Body of pancreas (tissue), 4 donors: ENCODE data around the gene USP6NL.

Experiments used
- POLR2A ChIP-seq, 3 donors: fragments of 450-650 bp; IDR thresholded peaks; one replicate each; pipeline ENCODE4 v1.6.1; 2016; ENCODE audit warnings: antibody characterized with exemption in 3 of 3, mild to moderate bottlenecking in 2 of 3
- TF ChIP-seq, protein P1 (sequence below), 7 experiments: fragments of 450-650 bp in 4 of 7; fragments of 200-600 bp in 3 of 7; sonication (generic) in 3 of 7; IDR thresholded peaks; one replicate each; pipeline ENCODE4 v1.5.1; 2016 to 2019; ENCODE audit warnings: antibody characterized with exemption in 7 of 7

DNA sequence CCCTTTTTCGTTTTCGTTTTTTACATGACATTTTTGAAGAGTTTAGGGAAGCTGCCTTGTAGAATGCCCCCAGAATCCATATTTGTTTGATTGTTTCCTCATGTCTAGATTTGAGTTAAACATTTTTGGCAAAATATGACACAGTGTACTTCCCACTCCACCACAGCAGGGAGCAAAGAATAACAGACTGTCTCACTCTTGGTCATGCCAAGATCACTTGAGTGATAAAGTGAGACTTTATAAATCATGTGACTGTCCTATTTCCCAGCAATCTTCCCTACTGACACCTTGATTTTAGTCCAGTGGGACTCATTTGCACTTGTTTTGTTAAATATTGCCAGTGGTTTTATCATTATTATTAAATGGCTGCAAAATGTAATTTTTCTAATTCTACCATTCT, 44.4 kb upstream of the USP6NL start:
- TF ChIP-seq, protein P1, sequence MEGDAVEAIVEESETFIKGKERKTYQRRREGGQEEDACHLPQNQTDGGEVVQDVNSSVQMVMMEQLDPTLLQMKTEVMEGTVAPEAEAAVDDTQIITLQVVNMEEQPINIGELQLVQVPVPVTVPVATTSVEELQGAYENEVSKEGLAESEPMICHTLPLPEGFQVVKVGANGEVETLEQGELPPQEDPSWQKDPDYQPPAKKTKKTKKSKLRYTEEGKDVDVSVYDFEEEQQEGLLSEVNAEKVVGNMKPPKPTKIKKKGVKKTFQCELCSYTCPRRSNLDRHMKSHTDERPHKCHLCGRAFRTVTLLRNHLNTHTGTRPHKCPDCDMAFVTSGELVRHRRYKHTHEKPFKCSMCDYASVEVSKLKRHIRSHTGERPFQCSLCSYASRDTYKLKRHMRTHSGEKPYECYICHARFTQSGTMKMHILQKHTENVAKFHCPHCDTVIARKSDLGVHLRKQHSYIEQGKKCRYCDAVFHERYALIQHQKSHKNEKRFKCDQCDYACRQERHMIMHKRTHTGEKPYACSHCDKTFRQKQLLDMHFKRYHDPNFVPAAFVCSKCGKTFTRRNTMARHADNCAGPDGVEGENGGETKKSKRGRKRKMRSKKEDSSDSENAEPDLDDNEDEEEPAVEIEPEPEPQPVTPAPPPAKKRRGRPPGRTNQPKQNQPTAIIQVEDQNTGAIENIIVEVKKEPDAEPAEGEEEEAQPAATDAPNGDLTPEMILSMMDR (IDR thresholded peaks at IDR 0.05): no peak
- TF ChIP-seq POLR2A (IDR thresholded peaks at IDR 0.05): no peak
